Activated naive CD8-positive, alpha-beta T cell treated with anti-CD3 and anti-CD28 coated beads for 36 hours (primary cell): ENCODE measurements around the gene SELENOO. TPM values are rescaled to one million over a fixed set of nuclear protein-coding genes. Genes with fewer than 3 reads are reported as not detected.

Experiments used
- DNase-seq: peaks from one replicate; pipeline ENCODE4 v3.0.0; 2021
- H3K27ac Mint-ChIP-seq: one replicate; pipeline ENCODE4 v1.8.0; 2022; ENCODE audit warnings: mild to moderate bottlenecking, moderate library complexity, mixed read lengths
- H3K27me3 Mint-ChIP-seq: one replicate; pipeline ENCODE4 v1.8.0; 2022; ENCODE audit warnings: mild to moderate bottlenecking, mixed read lengths
- H3K36me3 Mint-ChIP-seq: one replicate; pipeline ENCODE4 v1.8.0; 2021; ENCODE audit warnings: mild to moderate bottlenecking, mixed read lengths
- H3K4me1 Mint-ChIP-seq: one replicate; pipeline ENCODE4 v1.8.0; 2021; ENCODE audit warnings: mixed read lengths
- H3K4me3 Mint-ChIP-seq: one replicate; pipeline ENCODE4 v1.8.0; 2022; ENCODE audit warnings: mild to moderate bottlenecking, moderate library complexity, mixed read lengths
- H3K9me3 Mint-ChIP-seq: one replicate; pipeline ENCODE4 v1.8.0; 2022; ENCODE audit warnings: mixed read lengths
- total RNA-seq, 2 experiments: library from RNA; stranded (reverse); gene quantifications; one replicate each; pipeline ENCODE4 v1.2.3, GENCODE V29; 2021

SELENOO gene
- total RNA-seq, 2 experiments from 2014 or later: 20.0 to 20.9 TPM

- Mint-ChIP-seq H3K27ac (no peak overlapping the region), H3K4me3 (no peak overlapping the region), H3K9me3 (no peaks in the 10 kb centered on the region), H3K27me3 (peaks cover 4% of the 10 kb centered on the region), H3K36me3 (peaks cover 18% of the 10 kb centered on the region), H3K4me1 (peaks cover 9% of the 10 kb centered on the region)
- no peak for DNase-seq
These were observed 9.7 kb downstream of the SELENOO start for GRCh38 chr22:50210378-50211139.

DNA sequence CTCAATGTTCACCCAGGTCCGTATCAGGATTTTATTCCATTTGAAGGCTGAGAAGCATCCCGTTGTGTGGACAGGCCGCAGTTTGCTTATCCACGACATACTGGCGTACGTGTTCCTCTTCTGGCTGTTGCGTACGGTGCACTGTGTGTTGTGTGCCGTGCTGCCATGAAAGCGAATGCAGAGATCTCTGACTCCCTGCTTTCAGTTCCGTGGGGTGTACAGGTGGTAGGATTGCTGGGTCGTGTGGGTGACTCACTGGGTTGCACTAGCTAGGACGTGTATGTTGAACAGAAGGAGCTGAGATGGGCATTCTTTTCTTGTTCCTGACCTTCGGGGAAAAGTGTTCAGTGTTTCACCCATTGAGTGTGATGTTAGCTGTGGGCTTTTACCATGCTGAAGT, 10.3 kb downstream of the SELENOO start:
- H3K27ac Mint-ChIP-seq: peak overlapping the region; percentile 35
- no peak overlapping the region for H3K4me3 Mint-ChIP-seq
- peaks cover 4% of the 10 kb centered on the region for H3K27me3 Mint-ChIP-seq
- DNase-seq: no peak
- H3K4me1 Mint-ChIP-seq: peaks cover 9% of the 10 kb centered on the region
- H3K36me3 Mint-ChIP-seq: peaks cover 21% of the 10 kb centered on the region
- no peaks in the 10 kb centered on the region for H3K9me3 Mint-ChIP-seq

GRCh38 chr22:50213263-50213662, 12.5 kb downstream of the SELENOO start:
- H3K36me3 Mint-ChIP-seq: peaks cover 23% of the 10 kb centered on the region
- H3K4me3 Mint-ChIP-seq: no peak overlapping the region
- H3K27ac Mint-ChIP-seq: no peak overlapping the region
- H3K9me3 Mint-ChIP-seq: no peaks in the 10 kb centered on the region
- H3K4me1 Mint-ChIP-seq: peaks cover 6% of the 10 kb centered on the region
- no peak for DNase-seq
- H3K27me3 Mint-ChIP-seq: peaks cover 4% of the 10 kb centered on the region

DNA sequence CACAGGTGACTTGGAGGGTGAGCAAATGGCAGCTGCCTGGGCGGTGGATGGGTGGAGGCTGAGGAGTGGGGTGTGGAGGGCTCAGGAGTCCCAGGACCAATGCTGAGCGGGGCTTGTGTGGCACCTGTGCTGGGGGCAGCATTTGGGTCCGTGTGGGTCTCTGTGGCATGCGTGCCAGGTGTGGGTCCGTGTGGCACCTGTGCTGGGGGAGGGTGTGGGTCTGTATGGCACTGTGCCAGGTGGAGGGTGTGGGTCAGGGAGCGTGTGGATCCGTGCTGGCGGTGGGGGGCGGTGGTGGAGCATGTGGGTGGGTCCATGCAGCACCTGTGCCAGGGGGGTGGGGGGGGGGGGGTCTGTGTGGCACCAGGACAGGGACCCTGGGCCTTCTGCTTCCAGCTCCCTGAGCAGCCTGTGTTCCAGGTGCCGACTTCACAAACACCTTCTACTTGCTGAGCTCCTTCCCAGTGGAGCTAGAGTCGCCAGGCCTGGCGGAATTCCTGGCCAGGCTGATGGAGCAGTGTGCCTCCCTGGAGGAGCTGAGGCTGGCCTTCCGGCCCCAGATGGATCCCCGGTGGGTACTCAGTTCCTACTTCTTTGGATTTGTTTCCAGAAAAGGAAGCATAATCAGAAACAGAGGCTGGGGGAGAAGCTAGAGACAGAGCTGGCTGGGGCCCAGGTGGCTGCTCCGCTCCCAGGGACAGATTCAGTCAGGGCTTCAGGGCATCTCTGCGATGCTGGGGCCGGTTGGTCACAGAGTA, 14.7 kb downstream of the SELENOO start:
- Mint-ChIP-seq H3K4me3 (no peak overlapping the region), H3K4me1 (peaks cover 3% of the 10 kb centered on the region), H3K27me3 (peaks cover 4% of the 10 kb centered on the region), H3K36me3 (peaks cover 20% of the 10 kb centered on the region), H3K27ac (peak overlapping the region; percentile 42), H3K9me3 (no peaks in the 10 kb centered on the region)
- no peak for DNase-seq

GRCh38 chr22:50216055-50216683, 15.4 kb downstream of the SELENOO start:
- peaks cover 3% of the 10 kb centered on the region for H3K4me1 Mint-ChIP-seq
- no peaks in the 10 kb centered on the region for H3K9me3 Mint-ChIP-seq
- no peak overlapping the region for H3K4me3 Mint-ChIP-seq
- DNase-seq: no peak
- peak overlapping the region; percentile 42 for H3K27ac Mint-ChIP-seq
- peaks cover 24% of the 10 kb centered on the region for H3K36me3 Mint-ChIP-seq
- peaks cover 4% of the 10 kb centered on the region for H3K27me3 Mint-ChIP-seq

DNA sequence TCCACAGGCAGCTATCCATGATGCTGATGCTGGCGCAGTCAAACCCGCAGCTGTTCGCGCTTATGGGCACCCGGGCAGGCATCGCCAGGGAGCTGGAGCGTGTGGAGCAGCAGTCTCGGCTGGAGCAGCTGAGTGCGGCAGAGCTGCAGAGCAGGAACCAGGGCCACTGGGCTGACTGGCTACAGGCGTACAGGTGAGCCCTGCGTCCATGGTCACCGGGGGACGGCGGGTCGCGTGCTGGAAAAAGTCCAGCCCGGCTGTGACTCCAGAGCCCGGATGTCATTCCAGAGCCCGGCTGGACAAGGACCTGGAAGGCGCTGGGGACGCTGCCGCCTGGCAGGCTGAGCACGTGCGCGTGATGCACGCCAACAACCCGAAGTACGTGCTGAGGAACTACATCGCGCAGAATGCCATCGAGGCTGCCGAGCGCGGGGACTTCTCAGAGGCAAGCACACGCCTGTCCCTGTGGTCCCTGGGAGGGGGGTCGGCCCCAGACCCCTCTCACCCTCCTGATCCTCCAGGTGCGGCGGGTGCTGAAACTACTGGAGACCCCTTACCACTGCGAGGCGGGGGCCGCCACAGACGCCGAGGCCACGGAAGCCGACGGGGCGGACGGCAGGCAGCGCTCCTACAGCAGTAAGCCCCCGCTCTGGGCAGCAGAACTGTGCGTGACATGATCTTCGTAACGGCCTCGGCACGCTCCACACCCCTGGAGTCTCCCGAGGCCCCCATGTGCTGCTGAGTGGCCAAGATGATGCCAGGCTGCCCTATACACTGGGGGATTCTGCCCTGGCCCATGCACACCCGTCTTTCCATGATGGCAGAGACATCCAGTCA, 16.1 kb downstream of the SELENOO start:
- no peak for DNase-seq
- peaks cover 26% of the 10 kb centered on the region for H3K36me3 Mint-ChIP-seq
- H3K27me3 Mint-ChIP-seq: peaks cover 4% of the 10 kb centered on the region
- no peaks in the 10 kb centered on the region for H3K9me3 Mint-ChIP-seq
- no peak overlapping the region for H3K27ac Mint-ChIP-seq
- H3K4me1 Mint-ChIP-seq: peaks cover 3% of the 10 kb centered on the region
- no peak overlapping the region for H3K4me3 Mint-ChIP-seq

DNA sequence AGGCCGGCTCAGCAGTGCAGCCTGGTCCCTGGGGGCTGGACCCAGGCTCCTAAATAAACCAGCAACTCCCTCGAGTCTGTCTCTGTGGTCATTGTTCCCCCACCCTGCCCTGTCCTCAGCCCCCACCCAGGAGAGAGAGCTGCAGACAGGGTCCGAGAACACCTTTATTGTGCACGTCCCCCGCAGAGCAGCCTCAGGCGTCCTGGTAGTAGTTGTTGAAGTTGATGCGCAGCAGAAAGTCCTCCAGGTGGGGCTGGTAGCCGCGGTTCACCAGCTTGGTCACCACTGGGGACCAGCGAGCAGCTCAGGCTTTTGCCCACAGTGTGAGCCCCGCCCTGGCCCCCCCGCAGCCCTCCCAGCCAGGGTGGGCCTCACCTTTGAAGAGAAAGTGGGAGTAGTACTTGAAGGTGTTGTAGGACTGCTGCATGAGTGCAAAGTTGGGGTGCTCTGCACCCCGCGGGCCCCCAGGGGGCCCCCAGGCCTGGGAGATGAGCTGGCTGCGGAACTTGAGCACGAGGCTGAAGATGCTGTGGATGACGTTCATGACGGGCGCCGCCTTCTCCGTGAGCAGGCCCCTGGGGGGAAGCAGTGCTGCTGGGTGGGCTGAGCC, 16.8 kb downstream of the SELENOO start:
- H3K36me3 Mint-ChIP-seq: peaks cover 26% of the 10 kb centered on the region

DNA sequence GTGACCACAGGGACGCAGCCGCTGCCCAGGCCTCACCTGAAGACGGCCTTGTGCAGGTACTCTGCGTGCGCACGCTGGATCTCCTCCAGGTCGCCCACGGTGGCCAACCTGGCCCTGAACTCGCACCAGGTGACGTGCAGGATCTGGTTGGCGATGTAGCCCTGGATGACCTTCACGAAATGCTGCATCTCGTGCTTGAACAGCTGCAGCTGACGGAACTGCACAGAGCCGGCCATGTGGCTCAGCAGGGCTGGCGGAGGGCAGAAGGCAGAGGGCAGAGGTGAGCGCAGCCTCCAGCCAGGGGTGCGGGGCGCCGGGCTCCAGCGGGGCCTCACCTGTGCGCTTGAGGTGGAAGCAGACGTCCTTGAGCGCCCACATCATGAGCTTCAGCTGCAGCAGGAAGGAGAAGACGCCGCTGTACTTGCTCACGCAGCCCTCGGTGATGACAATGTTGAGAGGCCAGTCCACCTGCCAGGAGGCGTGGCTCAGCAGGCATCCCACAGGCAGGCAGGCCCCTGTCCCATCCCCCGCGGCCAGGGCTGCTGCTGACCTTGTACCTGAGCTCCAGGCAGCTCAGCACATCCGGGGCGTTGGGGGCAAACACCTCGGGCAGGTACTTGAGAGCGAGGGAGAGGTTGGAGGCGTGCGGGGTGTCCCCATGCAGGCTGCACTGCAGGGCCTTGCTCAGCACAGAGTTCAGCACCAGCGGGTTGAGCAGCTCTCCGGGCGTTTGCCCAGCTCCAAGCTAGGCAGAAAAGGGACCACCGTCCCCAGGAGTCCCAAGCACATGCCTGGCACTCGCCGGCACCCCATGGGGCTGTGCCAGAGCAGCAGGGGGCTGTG, 17.6 kb downstream of the SELENOO start:
- Mint-ChIP-seq H3K9me3 (no peaks in the 10 kb centered on the region), H3K27ac (no peak overlapping the region), H3K4me3 (no peak overlapping the region), H3K36me3 (peaks cover 21% of the 10 kb centered on the region), H3K27me3 (peaks cover 2% of the 10 kb centered on the region), H3K4me1 (peaks cover 3% of the 10 kb centered on the region)
- no peak for DNase-seq

More for the DNA sequence above, 16.8 kb downstream of the SELENOO start:
- Mint-ChIP-seq H3K9me3 (no peaks in the 10 kb centered on the region), H3K4me1 (peaks cover 3% of the 10 kb centered on the region), H3K4me3 (no peak overlapping the region), H3K27me3 (peaks cover 4% of the 10 kb centered on the region), H3K27ac (no peak overlapping the region)
- DNase-seq: no peak

- Mint-ChIP-seq H3K36me3 (peaks cover 19% of the 10 kb centered on the region), H3K4me1 (no peaks in the 10 kb centered on the region), H3K4me3 (no peak overlapping the region), H3K27ac (no peak overlapping the region), H3K9me3 (no peaks in the 10 kb centered on the region), H3K27me3 (no peaks in the 10 kb centered on the region)
- DNase-seq: no peak
These were observed 18.4 kb downstream of the SELENOO start for GRCh38 chr22:50218996-50219727.

DNA sequence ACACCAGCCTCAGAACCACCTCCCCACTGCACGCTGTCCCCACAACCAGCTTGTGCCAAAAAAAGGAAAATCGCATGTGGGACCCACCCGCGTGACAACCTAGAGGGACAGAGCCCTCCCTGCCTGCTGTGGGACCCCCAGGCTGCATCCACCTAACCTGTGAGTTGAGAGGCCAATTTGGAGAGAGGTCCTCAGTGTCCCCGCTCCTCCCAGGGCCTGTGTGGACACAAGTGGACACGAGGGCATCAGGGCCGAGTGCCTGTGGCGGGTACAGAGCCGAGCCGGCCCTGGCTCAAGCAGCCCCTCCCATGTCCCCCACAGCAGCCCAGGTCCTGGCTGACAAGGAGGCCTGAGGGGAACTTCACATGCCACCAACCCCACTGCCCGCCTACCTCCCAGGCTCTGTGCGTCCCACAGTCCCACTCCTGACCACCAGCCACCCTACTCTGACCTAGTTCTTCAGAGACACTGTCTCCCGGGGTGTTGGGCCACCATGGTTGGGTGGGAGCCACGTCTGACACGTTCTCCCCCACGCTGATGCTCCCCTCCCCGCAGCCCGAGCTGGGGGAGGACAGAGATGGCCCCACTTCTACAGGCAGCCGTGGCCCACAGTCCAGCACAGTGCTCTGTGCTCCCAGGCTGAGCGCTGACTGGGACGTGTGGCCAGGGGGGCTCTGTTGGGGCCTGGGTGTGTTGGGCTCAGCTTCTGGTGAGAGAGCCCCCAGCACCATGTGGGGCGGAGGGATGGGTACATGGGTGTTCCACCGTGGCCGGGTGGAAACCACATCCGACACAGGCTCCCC, 19.2 kb downstream of the SELENOO start:
- no peak overlapping the region for H3K27ac Mint-ChIP-seq
- no peaks in the 10 kb centered on the region for H3K9me3 Mint-ChIP-seq
- H3K27me3 Mint-ChIP-seq: no peaks in the 10 kb centered on the region
- no peak for DNase-seq
- no peaks in the 10 kb centered on the region for H3K4me1 Mint-ChIP-seq
- H3K36me3 Mint-ChIP-seq: peaks cover 15% of the 10 kb centered on the region
- H3K4me3 Mint-ChIP-seq: no peak overlapping the region

DNA sequence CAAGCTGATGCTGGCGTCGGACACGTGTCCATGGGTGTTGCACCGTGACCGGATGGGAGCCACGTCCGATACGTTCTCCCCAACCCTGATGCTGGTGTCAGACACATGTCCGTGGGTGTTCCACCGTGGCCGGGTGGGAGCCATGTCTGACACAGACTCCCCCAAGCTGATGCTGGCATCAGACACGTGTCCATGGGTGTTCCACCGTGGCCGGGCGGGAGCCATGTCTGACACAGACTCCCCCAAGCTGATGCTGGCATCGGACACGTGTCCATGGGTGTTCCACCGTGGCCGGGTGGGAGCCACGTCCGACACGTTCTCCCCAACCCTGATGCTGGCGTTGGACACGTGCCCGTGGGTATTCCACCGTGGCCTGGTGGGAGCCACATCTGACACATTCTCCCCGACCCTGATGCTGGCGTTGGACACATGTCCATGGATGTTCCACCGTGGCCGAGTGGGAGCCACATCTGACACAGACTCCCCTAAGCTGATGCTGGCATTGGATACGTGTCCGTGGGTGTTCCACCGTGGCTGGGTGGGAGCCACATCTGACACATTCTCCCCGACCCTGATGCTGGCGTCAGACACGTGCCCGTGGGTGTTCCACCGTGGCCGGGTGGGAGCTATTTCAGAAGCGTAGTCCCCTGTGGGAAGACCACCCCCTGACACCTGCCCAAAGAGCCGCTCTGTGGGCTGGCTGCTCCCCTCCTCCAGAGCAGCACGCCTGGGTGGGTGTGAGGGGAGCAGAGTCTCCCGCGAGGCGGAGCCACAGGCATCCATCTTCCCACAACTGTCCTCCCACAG, 20.0 kb downstream of the SELENOO start:
- no peaks in the 10 kb centered on the region for H3K9me3 Mint-ChIP-seq
- H3K27ac Mint-ChIP-seq: no peak overlapping the region
- DNase-seq: no peak
- H3K4me3 Mint-ChIP-seq: no peak overlapping the region
- H3K36me3 Mint-ChIP-seq: peaks cover 11% of the 10 kb centered on the region
- H3K27me3 Mint-ChIP-seq: no peaks in the 10 kb centered on the region
- no peaks in the 10 kb centered on the region for H3K4me1 Mint-ChIP-seq
